Upper lobe of left lung (tissue), 4 donors: Measurements from ENCODE around the gene G6PC3.

Experiments used
- CTCF ChIP-seq, 6 experiments: fragments of 450-650 bp in 4 of 6; fragments of 200-600 bp in 2 of 6; sonication (generic) in 2 of 6; IDR thresholded peaks; one replicate each; pipeline ENCODE4 v1.5.1; 2016 to 2019; ENCODE audit warnings: antibody characterized with exemption in 6 of 6
- EP300 ChIP-seq, 4 donors: sonication (generic); formaldehyde crosslinking; IDR thresholded peaks; one replicate each; pipeline ENCODE4 v1.5.1; 2017; ENCODE audit warnings: antibody characterized with exemption in 4 of 4, control low read depth in 2 of 4
- POLR2A ChIP-seq, 4 donors: fragments of 450-650 bp; IDR thresholded peaks; one replicate each; pipeline ENCODE4 v1.5.1; 2016 to 2017; ENCODE audit warnings: antibody characterized with exemption in 4 of 4, mild to moderate bottlenecking in 2 of 4
- POLR2AphosphoS5 ChIP-seq, 2 donors: sonication (generic); formaldehyde crosslinking; IDR thresholded peaks; one replicate each; pipeline ENCODE4 v1.5.1; 2017; ENCODE audit warnings: antibody characterized with exemption in 2 of 2

GRCh38 chr17:44044071-44044470, 26.5 kb upstream of the G6PC3 start:
- no peak for TF ChIP-seq CTCF (IDR thresholded peaks at IDR 0.05)
- no peak for TF ChIP-seq POLR2AphosphoS5 (IDR thresholded peaks at IDR 0.05)
- no peak for TF ChIP-seq POLR2A (IDR thresholded peaks at IDR 0.05)
- no peak for TF ChIP-seq EP300 (IDR thresholded peaks at IDR 0.05)
